Activated CD8-positive, alpha-beta T cell treated with anti-CD3 and anti-CD28 coated beads for 36 hours (primary cell): ENCODE measurements around the gene MYLK4. TPM values are rescaled to one million over a fixed set of nuclear protein-coding genes. Genes with fewer than 3 reads are reported as not detected.

Source experiments
- ATAC-seq: fragments of 200-7000 bp; cut with Tn5 transposase; one replicate; pipeline ENCODE4 v1.10.0; 2021; ENCODE audit warnings: mild to moderate bottlenecking, moderate library complexity
- CTCF ChIA-PET: fragments of 350-600 bp; sonication (Branson Sonifier 250); formaldehyde crosslinking; loops from one replicate; lab custom pipeline; 2021; ENCODE audit warnings: antibody characterized with exemption; lab: Charles Lee
- POLR2A ChIA-PET: fragments of 350-600 bp; sonication (Branson Sonifier 250); formaldehyde crosslinking; loops from one replicate; lab custom pipeline; 2021; ENCODE audit warnings: antibody characterized with exemption; lab: Charles Lee
- DNase-seq: peaks from one replicate; pipeline ENCODE4 v3.0.0-alpha.2; 2020
- H3K27ac Mint-ChIP-seq: one replicate; pipeline ENCODE4 v1.8.0; 2021; ENCODE audit warnings: mild to moderate bottlenecking, mixed read lengths
- H3K27me3 Mint-ChIP-seq: one replicate; pipeline ENCODE4 v1.8.0; 2021; ENCODE audit warnings: mixed read lengths
- H3K36me3 Mint-ChIP-seq: one replicate; pipeline ENCODE4 v1.8.0; 2021; ENCODE audit warnings: low read depth, mixed read lengths
- H3K4me1 Mint-ChIP-seq: one replicate; pipeline ENCODE4 v1.8.0; 2021; ENCODE audit warnings: low read depth, mixed read lengths
- H3K4me3 Mint-ChIP-seq: one replicate; pipeline ENCODE4 v1.8.0; 2021; ENCODE audit warnings: mild to moderate bottlenecking, moderate library complexity, mixed read lengths
- H3K9me3 Mint-ChIP-seq: one replicate; pipeline ENCODE4 v1.8.0; 2021; ENCODE audit warnings: mixed read lengths
- intact Hi-C: fragments of 100-400 bp; cut with micrococcal nuclease; formaldehyde crosslinking; loops from one replicate; pipeline ENCODE4 v1.10.0; 2022
- total RNA-seq, 2 experiments: library from RNA; stranded (reverse); gene quantifications; one replicate each; pipeline ENCODE4 v1.2.3, GENCODE V29; 2021
- TF ChIP-seq, protein P1 (sequence below): fragments of 200-600 bp; IDR thresholded peaks from one replicate; pipeline ENCODE4 v1.8.0; 2022; ENCODE audit warnings: antibody characterized with exemption, mild to moderate bottlenecking

Gene MYLK4
- total RNA-seq, 2 experiments from 2014 or later: 0.09 to 0.11 TPM

DNA sequence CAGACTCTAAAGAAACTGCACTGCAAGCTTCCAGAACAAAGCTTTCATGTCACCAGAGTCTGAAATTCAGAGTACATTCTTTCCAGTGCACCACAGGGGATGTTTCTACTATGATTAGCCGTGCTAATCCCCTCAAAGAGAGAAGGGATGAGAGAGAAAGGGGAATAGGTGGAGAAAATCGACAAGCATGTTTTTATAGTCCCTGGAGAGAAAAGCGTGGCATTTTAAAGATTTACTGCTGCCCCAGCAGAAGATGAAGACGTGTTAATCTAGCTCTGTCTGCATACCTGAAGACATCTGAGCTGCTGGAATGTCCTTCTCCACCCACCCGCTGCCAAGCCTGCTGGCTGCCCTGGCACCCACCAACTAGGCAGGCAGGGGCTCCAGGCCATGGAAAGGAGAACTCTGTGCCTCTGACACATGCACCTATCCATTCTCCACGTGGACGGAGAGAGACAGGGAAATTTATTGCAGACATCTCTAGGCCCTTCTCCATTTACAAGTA lies 4.1 kb downstream of the MYLK4 start:
- no peaks in the 10 kb centered on the region for H3K9me3 Mint-ChIP-seq
- POLR2A ChIA-PET: no interaction called here
- ATAC-seq: no peak

DNA sequence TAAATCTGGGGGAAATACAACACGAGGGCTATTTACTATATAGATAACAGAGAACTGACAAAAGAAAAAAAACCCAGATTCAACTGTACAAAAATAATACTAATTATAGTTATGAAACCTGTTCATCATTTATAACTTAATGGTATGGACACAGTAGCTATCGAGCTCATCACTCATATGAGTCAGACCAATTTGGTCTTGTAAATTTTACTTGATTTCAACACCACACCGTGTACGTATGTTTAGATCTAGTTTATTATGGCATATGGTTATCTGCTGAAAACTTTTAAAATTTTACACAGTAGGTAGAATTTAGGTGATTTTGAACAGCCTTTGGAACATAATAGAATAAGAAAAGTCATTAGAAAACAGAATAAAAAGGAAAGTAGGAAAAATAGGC lies 5.5 kb downstream of the MYLK4 start:
- Mint-ChIP-seq H3K27ac (no peak overlapping the region), H3K36me3 (no peaks in the 10 kb centered on the region), H3K4me3 (no peak overlapping the region), H3K4me1 (peaks cover 3% of the 10 kb centered on the region), H3K9me3 (no peaks in the 10 kb centered on the region), H3K27me3 (no peaks in the 10 kb centered on the region)
- ATAC-seq: no peak
- POLR2A ChIA-PET: no interaction called here
- CTCF ChIA-PET: no interaction called here
- TF ChIP-seq, protein P1, sequence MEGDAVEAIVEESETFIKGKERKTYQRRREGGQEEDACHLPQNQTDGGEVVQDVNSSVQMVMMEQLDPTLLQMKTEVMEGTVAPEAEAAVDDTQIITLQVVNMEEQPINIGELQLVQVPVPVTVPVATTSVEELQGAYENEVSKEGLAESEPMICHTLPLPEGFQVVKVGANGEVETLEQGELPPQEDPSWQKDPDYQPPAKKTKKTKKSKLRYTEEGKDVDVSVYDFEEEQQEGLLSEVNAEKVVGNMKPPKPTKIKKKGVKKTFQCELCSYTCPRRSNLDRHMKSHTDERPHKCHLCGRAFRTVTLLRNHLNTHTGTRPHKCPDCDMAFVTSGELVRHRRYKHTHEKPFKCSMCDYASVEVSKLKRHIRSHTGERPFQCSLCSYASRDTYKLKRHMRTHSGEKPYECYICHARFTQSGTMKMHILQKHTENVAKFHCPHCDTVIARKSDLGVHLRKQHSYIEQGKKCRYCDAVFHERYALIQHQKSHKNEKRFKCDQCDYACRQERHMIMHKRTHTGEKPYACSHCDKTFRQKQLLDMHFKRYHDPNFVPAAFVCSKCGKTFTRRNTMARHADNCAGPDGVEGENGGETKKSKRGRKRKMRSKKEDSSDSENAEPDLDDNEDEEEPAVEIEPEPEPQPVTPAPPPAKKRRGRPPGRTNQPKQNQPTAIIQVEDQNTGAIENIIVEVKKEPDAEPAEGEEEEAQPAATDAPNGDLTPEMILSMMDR: no peak
- DNase-seq: no peak
- intact Hi-C loops: no loop called here

More for the DNA sequence above, 4.1 kb downstream of the MYLK4 start:
- DNase-seq: no peak
- Mint-ChIP-seq H3K27me3 (peaks cover 4% of the 10 kb centered on the region), H3K4me3 (no peak overlapping the region), H3K4me1 (peaks cover 3% of the 10 kb centered on the region), H3K27ac (no peak overlapping the region), H3K36me3 (no peaks in the 10 kb centered on the region)
- CTCF ChIA-PET: interaction anchor here (0.9 to 13.4 kb wide), 3 partner anchors 10 to 313 kb away, joined by 3 to 224 read pairs (median 3); no protein-coding TSS in a partner anchor
- TF ChIP-seq, protein P1: no peak
- intact Hi-C loops: no loop called here

DNA sequence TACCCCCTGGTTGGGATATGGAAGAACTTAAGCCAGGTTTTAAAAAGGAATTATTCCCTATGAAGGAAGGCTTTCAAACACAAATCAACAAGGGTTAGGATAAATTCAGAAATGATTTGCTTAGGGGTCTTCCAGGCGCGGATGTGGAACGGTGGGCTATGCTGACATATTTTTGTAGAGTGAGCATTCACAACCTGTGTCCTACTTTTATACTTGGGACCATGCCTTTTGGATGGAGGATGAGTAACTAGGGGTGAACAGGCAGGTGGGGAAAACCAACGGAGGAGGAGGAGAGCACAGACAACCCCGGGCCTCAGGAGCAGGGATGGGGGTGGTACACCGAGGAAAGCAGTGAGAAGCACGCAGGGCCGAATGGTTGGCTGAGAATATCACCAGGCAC lies 5.9 kb downstream of the MYLK4 start:
- Mint-ChIP-seq H3K27me3 (no peaks in the 10 kb centered on the region), H3K36me3 (no peaks in the 10 kb centered on the region), H3K27ac (no peak overlapping the region), H3K9me3 (no peaks in the 10 kb centered on the region), H3K4me3 (no peak overlapping the region), H3K4me1 (peaks cover 2% of the 10 kb centered on the region)
- ChIA-PET CTCF (no interaction called here), POLR2A (no interaction called here)
- intact Hi-C loops: no loop called here
- ATAC-seq: no peak
- DNase-seq: no peak
- TF ChIP-seq, protein P1: no peak

DNA sequence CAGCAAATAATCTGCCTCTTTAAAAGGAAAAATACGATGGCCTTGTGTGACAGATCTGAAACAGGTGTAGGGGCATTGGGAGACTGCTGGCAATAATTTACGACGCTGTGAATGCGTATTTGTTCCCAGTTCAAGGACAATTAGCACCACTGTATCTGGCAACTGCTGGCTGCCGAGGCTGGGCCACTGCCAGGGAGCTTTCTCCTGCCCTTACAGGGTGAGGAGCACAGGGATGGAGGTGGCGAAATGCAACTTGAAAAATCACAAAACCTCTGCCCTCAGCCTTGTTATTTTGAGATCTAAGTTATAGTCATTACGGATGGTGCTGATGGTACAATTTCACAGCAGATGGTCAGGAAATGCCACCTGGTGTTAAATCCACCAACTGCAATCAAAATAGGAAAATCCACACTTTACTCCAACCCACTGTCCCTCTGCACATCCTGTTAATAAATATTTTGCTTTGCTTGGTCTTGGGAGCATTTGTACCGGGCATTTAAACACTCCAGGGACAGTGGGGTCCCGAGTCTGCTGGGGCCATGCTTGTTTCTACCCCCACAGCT lies 6.4 kb downstream of the MYLK4 start:
- no peaks in the 10 kb centered on the region for H3K9me3 Mint-ChIP-seq
- no peaks in the 10 kb centered on the region for H3K36me3 Mint-ChIP-seq
- intact Hi-C loops: no loop called here
- H3K27me3 Mint-ChIP-seq: no peaks in the 10 kb centered on the region
- TF ChIP-seq, protein P1: no peak
- DNase-seq: no peak
- H3K27ac Mint-ChIP-seq: no peak overlapping the region
- no peak overlapping the region for H3K4me3 Mint-ChIP-seq
- no peaks in the 10 kb centered on the region for H3K4me1 Mint-ChIP-seq
- ATAC-seq: no peak
- ChIA-PET POLR2A (no interaction called here), CTCF (no interaction called here)

DNA sequence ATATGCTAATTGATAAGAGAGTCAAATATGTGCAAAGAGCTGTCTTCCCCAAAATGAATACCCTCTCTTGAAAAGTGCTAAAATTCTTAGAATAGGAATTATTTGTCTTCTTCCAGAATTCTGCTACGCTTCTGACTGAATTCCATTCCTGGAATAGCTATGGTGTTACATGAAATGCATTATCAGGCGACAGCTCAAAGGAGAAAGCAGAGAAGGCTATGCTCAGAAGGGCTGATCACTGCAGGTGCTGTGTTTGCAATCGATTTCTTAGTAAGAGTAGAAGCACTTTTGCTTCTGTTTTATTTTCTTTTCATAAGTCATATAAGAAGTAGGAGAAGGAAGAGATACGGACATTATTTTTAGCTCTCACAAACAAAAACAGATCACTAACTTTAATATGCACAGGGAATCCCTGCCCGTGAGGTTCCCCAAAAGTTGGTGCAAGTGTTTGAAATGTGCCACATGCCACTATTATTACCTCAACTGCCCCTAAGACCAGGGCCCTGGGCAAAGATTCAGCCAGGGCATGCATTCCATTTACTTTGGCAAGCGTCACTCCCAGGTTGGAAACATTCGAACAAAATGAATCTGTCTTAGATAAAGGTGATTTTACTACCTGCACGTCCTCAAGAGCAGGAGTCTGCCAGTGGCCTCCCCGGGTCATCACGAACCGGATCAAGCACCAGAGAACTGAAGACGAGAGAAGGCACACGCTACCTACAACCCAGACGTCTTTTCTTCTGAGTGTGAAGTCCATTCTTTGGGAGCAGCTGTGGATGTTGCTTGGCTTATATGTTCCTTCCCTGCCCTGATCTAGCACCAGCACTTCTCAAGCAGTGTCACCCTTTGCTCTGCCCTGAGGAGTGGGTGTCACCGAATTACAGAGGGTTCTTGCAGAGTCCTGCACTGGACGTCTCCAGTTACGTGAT lies 7.2 kb downstream of the MYLK4 start:
- Mint-ChIP-seq H3K27ac (no peak overlapping the region), H3K9me3 (no peaks in the 10 kb centered on the region), H3K27me3 (no peaks in the 10 kb centered on the region), H3K4me3 (no peak overlapping the region), H3K4me1 (no peaks in the 10 kb centered on the region), H3K36me3 (no peaks in the 10 kb centered on the region)
- TF ChIP-seq, protein P1: no peak
- CTCF ChIA-PET: interaction anchor here (0.9 kb wide), 1 partner anchor 11 kb away, joined by 4 read pairs; no protein-coding TSS in a partner anchor
- DNase-seq (no peak), ATAC-seq (no peak)
- POLR2A ChIA-PET: no interaction called here
- intact Hi-C loops: no loop called here
